NCI-H2227 (cell line): ENCODE measurements around the gene MUS81.

Source experiments
- DNase-seq: peaks from one replicate; lab custom pipeline; 2025; ENCODE audit not compliant: unreplicated experiment; lab: John Stamatoyannopoulos, UW

Gene MUS81

DNA sequence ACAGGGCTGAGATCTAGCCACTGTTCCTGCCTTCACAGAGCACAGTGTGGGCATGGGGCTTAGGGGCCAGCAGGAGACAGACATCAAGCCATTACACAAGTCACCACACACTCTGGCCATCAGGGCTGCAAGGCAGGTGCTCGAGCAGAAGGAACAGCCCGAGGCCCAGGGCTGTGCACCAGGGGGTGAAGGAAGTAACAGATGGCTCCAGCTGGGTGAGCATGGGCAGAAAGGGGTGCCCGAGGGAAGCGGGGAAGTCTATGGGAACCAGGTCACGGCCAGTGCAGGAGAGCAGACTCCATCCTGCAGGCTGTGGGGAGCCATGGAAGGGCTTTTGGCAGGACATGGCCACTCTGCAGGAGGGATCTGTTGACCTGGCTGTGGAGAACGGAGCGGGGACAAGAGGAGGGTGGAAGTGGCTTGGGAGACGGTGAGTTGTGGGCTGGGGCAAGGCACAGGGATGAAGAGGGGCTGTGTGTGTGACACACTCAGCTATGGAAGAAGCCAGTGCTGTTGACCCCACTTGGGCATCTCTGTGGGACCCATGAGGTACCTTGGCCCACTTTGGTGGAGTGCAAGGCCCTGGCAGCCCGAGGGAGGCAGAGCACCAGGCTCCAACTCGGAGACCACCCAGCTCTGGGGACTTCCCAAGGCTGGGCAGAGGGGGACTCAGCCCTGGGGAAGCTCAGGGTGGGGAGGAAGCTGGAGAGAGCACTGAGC, 55.0 kb downstream of the MUS81 start:
- no peak for DNase-seq

DNA sequence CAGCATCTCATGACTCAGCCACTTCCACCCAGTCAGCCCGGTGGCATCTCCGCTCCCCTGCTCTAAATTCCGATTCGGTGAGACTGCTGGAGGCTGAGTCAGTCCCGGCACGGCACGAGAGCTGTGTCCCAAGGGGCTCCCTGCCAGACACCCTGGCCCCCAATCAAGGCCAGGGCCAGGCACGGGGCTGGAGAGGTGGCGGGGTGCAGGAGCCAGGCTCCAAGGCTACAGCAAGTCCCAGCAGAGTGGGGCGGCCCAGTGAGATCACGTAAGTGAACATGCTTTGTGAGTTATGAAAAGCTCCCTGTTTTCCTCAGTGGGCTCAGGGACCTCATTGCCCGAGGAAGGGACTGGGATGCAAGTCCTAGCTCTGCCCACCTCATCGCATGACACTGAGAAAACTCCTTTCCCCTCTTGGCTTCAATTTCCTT, 55.6 kb downstream of the MUS81 start:
- DNase-seq, result no peak
